Hepatic stellate cell (primary cell): ENCODE measurements around the gene SELPLG.
"Not testable (repeated sequence)": the region's sequence is repeated elsewhere in the genome, so short reads cannot be mapped to it uniquely, and the experiment has no call there.

Source experiments
- DNase-seq: peaks from one replicate; pipeline ENCODE4 v3.0.0; 2011; ENCODE audit warnings: low spot score

SELPLG gene

GRCh38 chr12:108603743-108604142 lies 30.0 kb downstream of the SELPLG start:
- DNase-seq: no peak

GRCh38 chr12:108602976-108603704 lies 30.6 kb downstream of the SELPLG start:
- DNase-seq: no peak

- no peak for DNase-seq
Observed at GRCh38 chr12:108602209-108602705, 31.4 kb downstream of the SELPLG start.

- DNase-seq: no peak
Observed at GRCh38 chr12:108600702-108601007, 33.0 kb downstream of the SELPLG start.

- no peak for DNase-seq
Observed at GRCh38 chr12:108599948-108600701, 33.6 kb downstream of the SELPLG start.

- no peak for DNase-seq
Observed at GRCh38 chr12:108599541-108599940, 34.2 kb downstream of the SELPLG start.

- DNase-seq: no peak
Observed at GRCh38 chr12:108598553-108599250, 35.0 kb downstream of the SELPLG start.

GRCh38 chr12:108597559-108598471 lies 35.9 kb downstream of the SELPLG start, which contains the start of gene TMEM119:
Gene TMEM119 (minus strand): TSS chr12:108598084. CDS start chr12:108592383, 5,701 bp downstream.
- DNase-seq: peak; percentile 43

GRCh38 chr12:108596854-108597558 lies 36.7 kb downstream of the SELPLG start:
- no peak for DNase-seq

GRCh38 chr12:108595711-108596647 lies 37.7 kb downstream of the SELPLG start:
- no peak for DNase-seq

GRCh38 chr12:108594960-108595710 lies 38.6 kb downstream of the SELPLG start:
- no peak for DNase-seq

- DNase-seq: no peak
Observed at GRCh38 chr12:108594323-108594903, 39.3 kb downstream of the SELPLG start.

GRCh38 chr12:108592033-108592909 lies 41.4 kb downstream of the SELPLG start:
- DNase-seq: no peak

GRCh38 chr12:108591267-108591980 lies 42.3 kb downstream of the SELPLG start:
- DNase-seq: no peak

- not testable (repeated sequence) for DNase-seq
Observed at GRCh38 chr12:108590463-108590862, 43.2 kb downstream of the SELPLG start.

- DNase-seq: no peak
Observed at GRCh38 chr12:108589840-108590229, 43.9 kb downstream of the SELPLG start.
